Activated CD8-positive, alpha-beta T cell treated with anti-CD3 and anti-CD28 coated beads for 36 hours (primary cell): ENCODE data around the gene DTNBP1. TPM values are rescaled to one million over a fixed set of nuclear protein-coding genes. Genes with fewer than 3 reads are reported as not detected.
"Not testable (repeated sequence)": the region's sequence is repeated elsewhere in the genome, so short reads cannot be mapped to it uniquely, and the experiment has no call there.

Experiments used
- ATAC-seq: fragments of 200-7000 bp; cut with Tn5 transposase; one replicate; pipeline ENCODE4 v1.10.0; 2021; ENCODE audit warnings: mild to moderate bottlenecking, moderate library complexity
- CTCF ChIA-PET: fragments of 350-600 bp; sonication (Branson Sonifier 250); formaldehyde crosslinking; loops from one replicate; lab custom pipeline; 2021; ENCODE audit warnings: antibody characterized with exemption; lab: Charles Lee
- POLR2A ChIA-PET: fragments of 350-600 bp; sonication (Branson Sonifier 250); formaldehyde crosslinking; loops from one replicate; lab custom pipeline; 2021; ENCODE audit warnings: antibody characterized with exemption; lab: Charles Lee
- DNase-seq: peaks from one replicate; pipeline ENCODE4 v3.0.0-alpha.2; 2020
- H3K27ac Mint-ChIP-seq: one replicate; pipeline ENCODE4 v1.8.0; 2021; ENCODE audit warnings: mild to moderate bottlenecking, mixed read lengths
- H3K27me3 Mint-ChIP-seq: one replicate; pipeline ENCODE4 v1.8.0; 2021; ENCODE audit warnings: mixed read lengths
- H3K36me3 Mint-ChIP-seq: one replicate; pipeline ENCODE4 v1.8.0; 2021; ENCODE audit warnings: low read depth, mixed read lengths
- H3K4me1 Mint-ChIP-seq: one replicate; pipeline ENCODE4 v1.8.0; 2021; ENCODE audit warnings: low read depth, mixed read lengths
- H3K4me3 Mint-ChIP-seq: one replicate; pipeline ENCODE4 v1.8.0; 2021; ENCODE audit warnings: mild to moderate bottlenecking, moderate library complexity, mixed read lengths
- H3K9me3 Mint-ChIP-seq: one replicate; pipeline ENCODE4 v1.8.0; 2021; ENCODE audit warnings: mixed read lengths
- CTCF ChIP-seq: fragments of 200-600 bp; IDR thresholded peaks from one replicate; pipeline ENCODE4 v1.8.0; 2022; ENCODE audit warnings: antibody characterized with exemption, mild to moderate bottlenecking
- intact Hi-C: fragments of 100-400 bp; cut with micrococcal nuclease; formaldehyde crosslinking; loops from one replicate; pipeline ENCODE4 v1.10.0; 2022
- total RNA-seq, 2 experiments: library from RNA; stranded (reverse); gene quantifications; one replicate each; pipeline ENCODE4 v1.2.3, GENCODE V29; 2021

Gene DTNBP1
- total RNA-seq, 2 experiments from 2014 or later = 12.6 to 14.6 TPM

- Mint-ChIP-seq H3K9me3 (peaks cover 9% of the 10 kb centered on the region), H3K27ac (no peak overlapping the region)
- intact Hi-C loops = no loop called here
Measured at GRCh38 chr6:15544321-15544900, 118.4 kb downstream of the DTNBP1 start.

GRCh38 chr6:15543332-15543917, 119.4 kb downstream of the DTNBP1 start:
- H3K9me3 Mint-ChIP-seq, ATAC-seq, H3K27me3 Mint-ChIP-seq, H3K4me1 Mint-ChIP-seq, H3K27ac Mint-ChIP-seq, intact Hi-C loops, DNase-seq, POLR2A ChIA-PET, H3K4me3 Mint-ChIP-seq, CTCF ChIA-PET: not testable (repeated sequence)
- peaks cover 11% of the 10 kb centered on the region for H3K36me3 Mint-ChIP-seq

More at GRCh38 chr6:15544321-15544900, 118.4 kb downstream of the DTNBP1 start:
- Mint-ChIP-seq H3K4me1 (peaks cover 3% of the 10 kb centered on the region), H3K36me3 (peaks cover 11% of the 10 kb centered on the region), H3K27me3 (no peaks in the 10 kb centered on the region), H3K4me3 (no peak overlapping the region)
- TF ChIP-seq CTCF = no peak
- ATAC-seq (no peak), DNase-seq (no peak)
- CTCF ChIA-PET = interaction anchor here (0.8 kb wide), 1 partner anchor 883 kb away, joined by 3 read pairs; no protein-coding TSS in a partner anchor
- POLR2A ChIA-PET = no interaction called here

- ATAC-seq = no peak
- Mint-ChIP-seq H3K4me1 (peaks cover 3% of the 10 kb centered on the region), H3K27me3 (no peaks in the 10 kb centered on the region), H3K36me3 (peaks cover 11% of the 10 kb centered on the region), H3K4me3 (no peak overlapping the region), H3K9me3 (peaks cover 9% of the 10 kb centered on the region), H3K27ac (no peak overlapping the region)
- ChIA-PET POLR2A (interaction anchor here (0.7 kb wide), 1 partner anchor 20 kb away, joined by 5 read pairs; no protein-coding TSS in a partner anchor), CTCF (interaction anchor here (1.4 kb wide), 1 partner anchor 47 kb away, joined by 3 read pairs; no protein-coding TSS in a partner anchor)
- TF ChIP-seq CTCF = no peak
- DNase-seq = no peak
- intact Hi-C loops = no loop called here
Measured at GRCh38 chr6:15539722-15540270, 123.0 kb downstream of the DTNBP1 start.

- Mint-ChIP-seq H3K27ac (no peak overlapping the region), H3K9me3 (peaks cover 5% of the 10 kb centered on the region)
- CTCF ChIA-PET = no interaction called here
Measured at GRCh38 chr6:15538766-15539495, 123.9 kb downstream of the DTNBP1 start.

More at GRCh38 chr6:15538766-15539495, 123.9 kb downstream of the DTNBP1 start:
- H3K27me3 Mint-ChIP-seq = no peaks in the 10 kb centered on the region
- POLR2A ChIA-PET = no interaction called here
- intact Hi-C loops = no loop called here
- DNase-seq = no peak
- TF ChIP-seq CTCF = no peak
- H3K4me1 Mint-ChIP-seq = peaks cover 3% of the 10 kb centered on the region
- peaks cover 11% of the 10 kb centered on the region for H3K36me3 Mint-ChIP-seq
- no peak for ATAC-seq
- no peak overlapping the region for H3K4me3 Mint-ChIP-seq
